Mucosa of stomach (tissue), 1 donor: Measurements from ENCODE around the gene DCST2.

Source experiments
- H3K27me3 ChIP-seq: one replicate; pipeline ENCODE4 v1.7.0; 2013; ENCODE audit warnings: mild to moderate bottlenecking, low read length; ENCODE audit not compliant: control insufficient read depth, insufficient read depth
- H3K36me3 ChIP-seq: one replicate; pipeline ENCODE4 v1.7.0; 2013; ENCODE audit warnings: low read length; ENCODE audit not compliant: control insufficient read depth, insufficient read depth
- H3K4me1 ChIP-seq: one replicate; pipeline ENCODE4 v1.7.0; 2013; ENCODE audit warnings: mild to moderate bottlenecking, low read length; ENCODE audit not compliant: control insufficient read depth, insufficient read depth
- H3K4me3 ChIP-seq: one replicate; pipeline ENCODE4 v1.7.0; 2013; ENCODE audit warnings: low read length
- H3K9ac ChIP-seq: one replicate; pipeline ENCODE4 v1.7.0; 2013; ENCODE audit warnings: mild to moderate bottlenecking, low read length, moderate library complexity
- H3K9me3 ChIP-seq: one replicate; pipeline ENCODE4 v1.7.0; 2013; ENCODE audit warnings: mild to moderate bottlenecking, low read length, moderate library complexity; ENCODE audit not compliant: control insufficient read depth
- donor health status: Pancreatic carcinoma.

Gene DCST2

GRCh38 chr1:155008015-155008941 lies 25.3 kb downstream of the DCST2 start:
- Histone ChIP-seq H3K36me3 (no peaks in the 10 kb centered on the region), H3K27me3 (no peaks in the 10 kb centered on the region), H3K4me1 (peaks cover 88% of the 10 kb centered on the region), H3K4me3 (no peak overlapping the region), H3K9ac (peak overlapping the region; percentile 69), H3K9me3 (no peaks in the 10 kb centered on the region)

- H3K27me3 ChIP-seq: no peaks in the 10 kb centered on the region
- H3K9ac ChIP-seq: peak overlapping the region; percentile 69
- no peaks in the 10 kb centered on the region for H3K9me3 ChIP-seq
- peaks cover 79% of the 10 kb centered on the region for H3K4me1 ChIP-seq
- H3K36me3 ChIP-seq: no peaks in the 10 kb centered on the region
- H3K4me3 ChIP-seq: no peak overlapping the region
Measured at GRCh38 chr1:155007251-155007828, 26.2 kb downstream of the DCST2 start.

GRCh38 chr1:155006601-155007101 lies 26.9 kb downstream of the DCST2 start:
- Histone ChIP-seq H3K9ac (peak overlapping the region; percentile 99), H3K36me3 (no peaks in the 10 kb centered on the region), H3K4me3 (no peak overlapping the region), H3K4me1 (peaks cover 72% of the 10 kb centered on the region), H3K27me3 (no peaks in the 10 kb centered on the region), H3K9me3 (no peaks in the 10 kb centered on the region)

GRCh38 chr1:155005076-155006011 lies 28.2 kb downstream of the DCST2 start:
- Histone ChIP-seq H3K4me3 (peak overlapping the region; percentile 99), H3K4me1 (peaks cover 64% of the 10 kb centered on the region), H3K27me3 (no peaks in the 10 kb centered on the region), H3K9ac (peak overlapping the region; percentile 99), H3K36me3 (no peaks in the 10 kb centered on the region), H3K9me3 (no peaks in the 10 kb centered on the region)

- H3K4me1 ChIP-seq: peaks cover 64% of the 10 kb centered on the region
- H3K9me3 ChIP-seq: no peaks in the 10 kb centered on the region
- no peaks in the 10 kb centered on the region for H3K27me3 ChIP-seq
Measured at GRCh38 chr1:155004352-155005075, 29.1 kb downstream of the DCST2 start.

GRCh38 chr1:155003766-155004351 lies 29.7 kb downstream of the DCST2 start:
- peak overlapping the region; percentile 99 for H3K9ac ChIP-seq
- H3K27me3 ChIP-seq: no peaks in the 10 kb centered on the region
- H3K4me3 ChIP-seq: peak overlapping the region; percentile 99
- H3K36me3 ChIP-seq: no peaks in the 10 kb centered on the region
- H3K4me1 ChIP-seq: peaks cover 64% of the 10 kb centered on the region
- H3K9me3 ChIP-seq: no peaks in the 10 kb centered on the region

More at GRCh38 chr1:155004352-155005075, 29.1 kb downstream of the DCST2 start:
- Histone ChIP-seq H3K4me3 (peak overlapping the region; percentile 99), H3K9ac (peak overlapping the region; percentile 99), H3K36me3 (no peaks in the 10 kb centered on the region)

- Histone ChIP-seq H3K27me3 (no peaks in the 10 kb centered on the region), H3K9ac (peak overlapping the region; percentile 99), H3K9me3 (no peaks in the 10 kb centered on the region), H3K4me1 (peaks cover 58% of the 10 kb centered on the region), H3K36me3 (no peaks in the 10 kb centered on the region), H3K4me3 (peak overlapping the region; percentile 99)
Measured at GRCh38 chr1:155003227-155003765, 30.3 kb downstream of the DCST2 start.

- Histone ChIP-seq H3K36me3 (no peaks in the 10 kb centered on the region), H3K4me3 (peak within 1 kb of the TSS; percentile 99), H3K4me1 (peaks cover 51% of the 10 kb centered on the region), H3K27me3 (no peaks in the 10 kb centered on the region), H3K9me3 (no peaks in the 10 kb centered on the region), H3K9ac (peak within 1 kb of the TSS; percentile 99)
Measured at GRCh38 chr1:155002464-155003226, 30.9 kb downstream of the DCST2 start, which contains the start of gene ZBTB7B. Gene ZBTB7B, plus strand, starts transcription at chr1:155002802. Its CDS starts 11,859 bp downstream, at chr1:155014661.

- H3K27me3 ChIP-seq: no peaks in the 10 kb centered on the region
- H3K9me3 ChIP-seq: no peaks in the 10 kb centered on the region
- H3K4me1 ChIP-seq: peaks cover 44% of the 10 kb centered on the region
- H3K36me3 ChIP-seq: no peaks in the 10 kb centered on the region
- peak overlapping the region; percentile 91 for H3K9ac ChIP-seq
- peak overlapping the region; percentile 94 for H3K4me3 ChIP-seq
Measured at GRCh38 chr1:155001675-155002463, 31.7 kb downstream of the DCST2 start.

GRCh38 chr1:155001425-155001674 lies 32.2 kb downstream of the DCST2 start:
- peak overlapping the region; percentile 91 for H3K9ac ChIP-seq
- H3K4me1 ChIP-seq: peaks cover 39% of the 10 kb centered on the region
- H3K4me3 ChIP-seq: peak overlapping the region; percentile 94
- H3K9me3 ChIP-seq: no peaks in the 10 kb centered on the region
- no peaks in the 10 kb centered on the region for H3K36me3 ChIP-seq
- H3K27me3 ChIP-seq: no peaks in the 10 kb centered on the region
